Measurements from ENCODE around the gene FYCO1.

FYCO1 gene

DNA sequence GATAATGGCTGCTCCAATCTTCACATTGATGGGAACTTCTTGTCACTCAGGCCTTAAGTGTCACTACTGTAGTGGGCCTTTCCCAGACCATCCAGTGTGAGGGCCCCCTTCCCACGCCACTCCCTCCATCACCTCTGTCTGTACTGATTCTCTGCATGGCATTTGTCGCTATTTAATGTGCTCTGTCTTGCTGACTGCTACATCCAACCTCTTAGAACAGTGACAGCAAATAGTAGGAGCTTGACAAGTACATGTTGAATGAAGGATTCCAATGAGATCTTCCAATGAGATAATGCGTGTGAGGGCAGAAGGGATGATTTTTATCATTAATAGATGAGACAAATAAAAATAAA, 114.9 kb downstream of the FYCO1 start:
- DNase-seq, result no peak

DNA sequence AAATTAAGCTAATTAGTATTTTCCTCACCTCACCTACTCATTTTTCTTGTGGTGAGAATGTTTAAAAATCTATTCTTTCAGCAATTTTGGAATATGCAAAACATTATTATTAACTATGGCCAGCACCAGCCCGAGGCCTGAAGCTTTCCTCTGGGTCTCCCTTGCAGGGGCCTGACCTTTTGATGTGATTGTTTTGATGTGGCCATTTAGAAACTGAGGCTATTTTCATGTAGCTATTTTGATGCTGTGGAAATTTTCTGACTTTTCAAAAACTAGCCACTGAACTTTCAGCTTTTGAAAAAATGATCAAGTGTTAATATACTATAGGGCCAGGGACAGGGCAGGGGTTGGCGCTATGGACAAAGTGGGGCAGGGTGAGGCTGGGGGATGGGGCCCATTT, 117.5 kb downstream of the FYCO1 start:
- DNase-seq, result no peak

DNA sequence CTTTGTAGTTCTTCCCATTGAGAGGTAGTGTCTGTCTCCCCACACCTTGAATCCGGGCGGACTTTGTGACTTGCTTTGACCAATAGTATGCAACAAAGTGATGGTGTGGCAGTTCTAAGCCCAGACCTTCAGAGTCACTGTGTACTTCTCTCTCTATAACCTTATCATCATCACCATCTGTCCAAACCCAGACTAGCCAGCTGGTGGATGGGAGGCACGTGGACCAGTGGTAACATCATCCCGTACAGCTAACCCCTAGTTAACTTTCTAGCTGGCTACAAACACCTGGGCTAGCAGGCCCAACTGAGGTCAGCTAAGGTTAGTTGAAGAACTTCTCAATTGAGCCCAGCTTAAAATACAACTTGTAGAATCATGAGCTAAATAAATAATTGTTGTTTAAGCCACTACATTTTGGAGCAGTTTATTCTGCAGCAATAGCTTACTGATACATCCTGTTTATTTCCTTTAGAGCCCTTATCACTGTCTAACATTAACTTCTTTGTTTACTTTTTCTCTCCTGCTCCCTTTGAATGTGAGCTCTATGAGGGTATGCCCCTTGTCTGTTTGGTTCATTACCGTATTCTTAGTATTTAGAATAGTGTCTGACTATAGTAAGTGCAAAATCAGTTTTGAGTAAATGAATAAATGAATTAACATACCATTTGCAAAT, 120.8 kb downstream of the FYCO1 start:
- DNase-seq, result no peak

DNA sequence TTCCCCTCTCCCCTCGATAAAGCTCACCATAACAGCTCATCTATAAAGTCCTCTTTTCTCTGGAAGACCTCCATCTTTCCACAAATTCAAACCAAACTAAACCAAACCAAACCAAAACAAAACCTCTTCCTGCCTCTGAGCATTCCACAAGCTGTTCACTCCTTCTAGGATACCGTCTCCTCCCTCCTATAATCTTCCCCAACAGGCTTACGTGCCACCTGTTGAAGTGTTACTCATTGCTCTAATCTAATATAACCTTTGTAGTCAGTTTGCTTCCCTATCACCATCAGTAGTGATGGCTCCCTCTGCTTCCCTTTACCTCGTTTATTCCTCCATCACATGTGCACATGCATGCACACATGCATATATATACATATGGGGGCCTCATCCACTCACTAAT, 122.0 kb downstream of the FYCO1 start:
- DNase-seq, result no peak

DNA sequence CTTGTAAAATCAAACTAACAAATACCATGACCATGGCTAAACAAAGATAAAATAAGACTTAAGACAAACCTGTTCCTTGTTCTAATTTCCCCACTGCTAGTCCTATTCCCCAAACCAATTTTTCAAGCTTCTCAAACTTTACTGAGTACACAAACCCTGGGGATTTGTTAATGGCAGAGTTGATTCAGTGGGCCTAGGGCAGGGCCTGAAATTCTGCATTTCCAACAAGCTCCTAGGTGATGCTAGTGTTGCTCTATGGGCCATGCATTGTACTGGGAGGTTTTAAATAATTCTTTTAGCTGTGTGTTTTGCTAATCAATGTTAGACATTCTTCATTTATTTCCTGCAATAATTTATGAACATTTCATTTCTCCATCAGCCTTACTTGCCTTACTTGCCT, 122.6 kb downstream of the FYCO1 start:
- DNase-seq, result no peak

DNA sequence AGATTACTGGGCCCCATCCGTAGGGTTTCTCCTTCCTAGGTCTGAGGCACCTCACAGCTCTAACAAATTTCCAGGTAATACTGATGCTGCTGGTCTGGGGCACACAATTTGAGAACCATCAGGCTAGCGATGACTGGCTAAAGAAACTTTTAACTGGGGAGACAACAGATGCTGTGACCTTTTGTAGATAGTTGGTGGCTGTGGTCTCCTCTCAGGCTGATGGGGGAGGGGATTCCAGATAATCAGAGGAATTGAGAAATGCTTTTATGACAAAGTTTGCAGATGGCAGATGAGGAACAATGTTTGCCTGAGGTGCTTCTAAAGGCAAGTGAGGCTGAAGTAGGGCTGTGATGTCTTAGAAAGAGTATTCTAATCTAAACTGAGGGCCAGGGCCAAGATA, 123.1 kb downstream of the FYCO1 start:
- DNase-seq, result no peak

DNA sequence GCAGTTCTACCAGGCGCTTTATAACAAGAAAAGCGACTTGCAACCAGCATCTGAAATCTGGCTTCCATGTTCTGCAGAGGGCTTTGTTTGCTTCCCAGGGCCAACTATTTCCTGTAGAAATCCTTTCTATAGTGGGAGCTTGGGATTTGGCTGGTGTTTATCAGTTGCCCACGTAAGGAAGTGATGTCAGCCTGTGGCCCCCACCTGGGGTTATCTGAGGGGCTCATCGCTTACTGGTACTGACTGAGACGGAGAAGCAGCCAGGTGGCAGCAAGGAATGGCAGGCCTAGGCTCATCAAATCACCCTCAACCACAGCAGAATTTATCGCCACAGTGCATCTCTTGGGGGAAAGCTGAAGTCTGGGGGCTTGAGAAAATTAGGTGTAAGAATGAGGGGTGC, 123.8 kb downstream of the FYCO1 start:
- DNase-seq, result no peak

DNA sequence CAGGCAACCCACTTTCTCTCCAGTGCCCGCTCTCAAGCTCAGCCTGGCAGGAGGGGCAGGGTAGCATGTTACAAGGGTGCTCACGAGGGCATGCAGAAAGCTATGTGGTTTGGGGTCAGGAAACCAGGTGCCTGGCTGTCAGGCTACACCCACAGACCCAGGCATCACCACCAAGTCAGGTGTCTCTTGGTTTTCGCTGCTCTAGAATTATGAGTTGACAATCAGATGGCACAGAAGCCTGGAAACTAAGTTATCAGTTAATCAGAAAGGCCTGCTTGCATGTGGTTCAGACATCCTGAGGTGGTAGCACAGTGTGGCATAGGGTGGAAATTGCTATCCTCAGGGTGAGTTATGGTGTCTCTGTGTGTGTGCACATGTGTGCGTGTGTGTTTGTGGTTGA, 125.5 kb downstream of the FYCO1 start:
- no peak for DNase-seq

DNA sequence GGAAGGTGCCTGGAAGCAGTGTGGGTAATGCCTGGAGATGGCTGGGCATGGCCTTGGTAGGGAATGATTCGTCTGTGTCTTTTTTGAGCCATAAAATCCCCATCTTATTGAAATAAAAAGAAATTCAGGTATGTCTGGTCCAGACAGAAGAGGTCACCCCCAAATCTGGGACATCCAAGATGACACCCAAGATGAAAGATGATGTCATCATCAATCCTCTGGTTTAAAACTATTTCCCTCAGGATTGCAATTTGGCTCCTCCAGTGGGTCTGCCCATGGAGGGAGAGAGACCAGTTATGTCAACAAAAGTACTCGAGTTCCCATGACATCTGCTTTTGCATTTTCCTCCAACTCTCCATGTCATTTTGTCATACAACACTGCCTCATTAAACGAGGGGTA, 126.0 kb downstream of the FYCO1 start:
- no peak for DNase-seq

DNA sequence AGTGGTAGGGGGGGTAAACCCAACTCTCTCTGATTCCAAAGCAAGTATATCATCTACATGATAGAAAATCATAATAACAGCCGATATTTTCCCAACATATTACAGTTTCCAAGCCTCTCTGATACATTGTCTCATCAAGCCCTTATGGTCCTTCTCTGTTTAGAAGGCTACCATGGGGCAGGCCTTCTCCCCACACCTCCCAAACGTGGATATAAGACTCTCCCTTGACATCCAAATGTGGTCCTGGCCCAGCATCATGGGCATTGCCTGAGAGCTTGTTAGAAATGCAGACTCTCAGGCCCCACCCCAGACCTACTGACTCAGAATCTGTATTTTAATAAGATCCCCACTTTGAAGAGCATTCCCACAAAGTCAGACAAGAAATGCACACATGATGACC, 127.0 kb downstream of the FYCO1 start:
- DNase-seq, result no peak

DNA sequence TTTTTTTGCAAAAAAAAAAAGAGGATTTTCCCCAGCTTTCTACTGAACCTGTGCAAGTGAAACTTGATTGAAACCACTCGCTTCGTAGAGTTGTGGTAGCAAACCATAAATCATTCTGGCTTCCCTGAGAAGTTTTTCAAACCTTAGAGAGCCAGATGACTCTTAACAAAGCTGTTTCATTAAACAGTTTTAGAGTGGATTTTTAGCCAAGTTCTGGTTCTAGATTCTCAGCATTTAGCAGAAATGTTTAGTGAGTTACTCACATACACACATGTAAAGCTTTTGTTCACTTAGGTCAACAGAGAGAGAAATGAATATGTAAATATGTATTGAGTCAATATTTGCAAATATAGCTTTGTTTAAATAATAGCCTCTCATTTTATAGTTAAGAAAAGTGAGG, 127.4 kb downstream of the FYCO1 start:
- DNase-seq, result no peak
